DOHH2 (cell line): ENCODE data around the gene PLCG2.

Experiments
- H3F3A ChIP-seq: fragments of 200-600 bp; sonication (generic), shearing (Covaris generic); 2 replicates; pipeline ENCODE4 v1.6.0; 2016; ENCODE audit warnings: antibody characterized with exemption, mild to moderate bottlenecking; ENCODE audit not compliant: control insufficient read depth, insufficient read depth
- H3K27ac ChIP-seq: fragments of 200-600 bp; sonication (generic); 2 replicates; pipeline ENCODE4 v1.5.1; 2014; ENCODE audit warnings: low read depth, mild to moderate bottlenecking, low read length, moderate library complexity
- H3K27me3 ChIP-seq: fragments of 200-600 bp; sonication (generic); 2 replicates; pipeline ENCODE4 v1.6.1; 2014; ENCODE audit warnings: mild to moderate bottlenecking, low read length, mixed read lengths; ENCODE audit not compliant: control insufficient read depth
- H3K36me3 ChIP-seq: fragments of 200-600 bp; sonication (generic); 2 replicates; pipeline ENCODE4 v1.6.1; 2014; ENCODE audit warnings: mild to moderate bottlenecking, low read length, moderate library complexity, mixed read lengths; ENCODE audit not compliant: control insufficient read depth
- H3K4me1 ChIP-seq: fragments of 200-600 bp; sonication (generic); 2 replicates; pipeline ENCODE4 v1.6.1; 2014; ENCODE audit warnings: mild to moderate bottlenecking, low read length, mixed read lengths; ENCODE audit not compliant: control insufficient read depth
- H3K4me2 ChIP-seq: fragments of 200-600 bp; sonication (generic); 2 replicates; pipeline ENCODE4 v1.6.0; 2014; ENCODE audit warnings: mild to moderate bottlenecking, low read length, moderate library complexity
- H3K4me3 ChIP-seq: fragments of 200-600 bp; sonication (generic); 2 replicates; pipeline ENCODE4 v1.5.1; 2014; ENCODE audit warnings: mild to moderate bottlenecking, low read length, mixed read lengths
- H3K79me2 ChIP-seq: fragments of 200-600 bp; sonication (generic); 2 replicates; pipeline ENCODE4 v1.6.1; 2014; ENCODE audit warnings: mild to moderate bottlenecking, low read length, mixed read lengths; ENCODE audit not compliant: control insufficient read depth
- H3K9me2 ChIP-seq: fragments of 200-600 bp; sonication (generic); replicated peaks from 2 replicates; pipeline ENCODE4 v1.6.1; 2014; ENCODE audit warnings: mild to moderate bottlenecking, low read length, mixed read lengths; ENCODE audit not compliant: control insufficient read depth
- H3K9me3 ChIP-seq: fragments of 200-600 bp; sonication (generic); 2 replicates; pipeline ENCODE4 v1.6.1; 2014; ENCODE audit warnings: antibody characterized with exemption, low read length, mixed read lengths; ENCODE audit not compliant: control insufficient read depth, insufficient read depth
- H4K20me1 ChIP-seq: fragments of 200-600 bp; sonication (generic); 2 replicates; pipeline ENCODE4 v1.6.0; 2014; ENCODE audit warnings: low read depth, mild to moderate bottlenecking, antibody characterized with exemption, low read length, moderate library complexity; ENCODE audit not compliant: control insufficient read depth, insufficient read depth
- EZH2phosphoT487 ChIP-seq: fragments of 200-600 bp; sonication (generic); IDR thresholded peaks from 2 replicates; pipeline ENCODE4 v1.6.1; 2017; ENCODE audit warnings: borderline replicate concordance, mild to moderate bottlenecking, antibody characterized with exemption, low read length, moderate library complexity, mixed read lengths
- TF ChIP-seq, protein P1 (sequence below): fragments of 200-600 bp; sonication (generic); IDR thresholded peaks from one replicate; pipeline ENCODE4 v1.5.1; 2014; ENCODE audit warnings: antibody characterized with exemption, mild to moderate bottlenecking, low read depth, low read length; ENCODE audit not compliant: poor library complexity, severe bottlenecking

Gene PLCG2

DNA sequence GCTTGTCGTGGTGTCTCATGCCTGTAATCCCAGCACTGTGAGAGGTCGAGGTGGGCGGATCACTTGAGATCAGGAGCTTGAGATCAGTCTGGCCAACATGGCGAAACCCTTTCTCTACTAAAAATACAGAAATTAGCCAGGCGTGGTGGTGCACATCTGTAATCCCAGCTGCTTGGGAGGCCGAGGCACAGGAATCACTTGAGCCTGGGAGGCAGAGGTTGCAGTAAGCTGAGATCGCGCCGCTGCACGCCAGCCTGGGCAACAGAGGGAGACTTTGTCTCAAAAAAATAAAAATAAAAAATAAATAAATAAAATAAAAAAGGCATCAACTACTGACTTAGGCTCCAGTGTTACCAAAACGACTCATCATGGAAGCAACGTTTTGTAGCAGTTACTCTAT, 115.5 kb downstream of the PLCG2 start:
- Histone ChIP-seq H3K4me1 (no peaks in the 10 kb centered on the region), H3K4me2 (no peak overlapping the region), H3K9me2 (no peaks in the 10 kb centered on the region), H3K9me3 (no peaks in the 10 kb centered on the region), H3F3A (0 out of 2 replicates have a peak, but pooled peaks cover 4% of the 10 kb centered on the region), H4K20me1 (peaks cover 5% of the 10 kb centered on the region; the same call in 1 of the 2 replicates), H3K36me3 (peaks cover 96% of the 10 kb centered on the region), H3K27ac (no peak overlapping the region), H3K4me3 (no peak overlapping the region), H3K27me3 (no peaks in the 10 kb centered on the region), H3K79me2 (peaks cover 25% of the 10 kb centered on the region)
- no peak for TF ChIP-seq EZH2phosphoT487
- TF ChIP-seq, protein P1, sequence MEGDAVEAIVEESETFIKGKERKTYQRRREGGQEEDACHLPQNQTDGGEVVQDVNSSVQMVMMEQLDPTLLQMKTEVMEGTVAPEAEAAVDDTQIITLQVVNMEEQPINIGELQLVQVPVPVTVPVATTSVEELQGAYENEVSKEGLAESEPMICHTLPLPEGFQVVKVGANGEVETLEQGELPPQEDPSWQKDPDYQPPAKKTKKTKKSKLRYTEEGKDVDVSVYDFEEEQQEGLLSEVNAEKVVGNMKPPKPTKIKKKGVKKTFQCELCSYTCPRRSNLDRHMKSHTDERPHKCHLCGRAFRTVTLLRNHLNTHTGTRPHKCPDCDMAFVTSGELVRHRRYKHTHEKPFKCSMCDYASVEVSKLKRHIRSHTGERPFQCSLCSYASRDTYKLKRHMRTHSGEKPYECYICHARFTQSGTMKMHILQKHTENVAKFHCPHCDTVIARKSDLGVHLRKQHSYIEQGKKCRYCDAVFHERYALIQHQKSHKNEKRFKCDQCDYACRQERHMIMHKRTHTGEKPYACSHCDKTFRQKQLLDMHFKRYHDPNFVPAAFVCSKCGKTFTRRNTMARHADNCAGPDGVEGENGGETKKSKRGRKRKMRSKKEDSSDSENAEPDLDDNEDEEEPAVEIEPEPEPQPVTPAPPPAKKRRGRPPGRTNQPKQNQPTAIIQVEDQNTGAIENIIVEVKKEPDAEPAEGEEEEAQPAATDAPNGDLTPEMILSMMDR: no peak

DNA sequence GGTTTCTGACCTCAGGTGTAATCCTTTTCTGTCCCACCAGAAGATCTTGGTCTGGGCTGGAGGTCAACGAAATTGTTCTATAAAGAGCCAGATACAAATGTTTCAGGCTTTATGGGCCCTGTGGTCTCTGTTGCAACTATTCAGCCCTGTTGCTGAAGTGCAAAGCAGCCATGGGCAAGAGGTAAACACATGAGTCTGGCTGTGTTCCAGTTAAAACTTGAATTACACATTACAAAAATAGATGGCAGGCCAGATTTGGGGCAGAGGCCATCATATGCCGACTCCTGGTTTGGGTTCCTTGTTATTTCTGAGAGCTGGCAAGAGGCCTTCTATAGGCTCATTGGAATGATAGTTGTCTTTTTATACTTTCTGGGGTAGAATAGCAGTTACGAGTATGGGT, 117.8 kb downstream of the PLCG2 start:
- Histone ChIP-seq H4K20me1 (no peaks in the 10 kb centered on the region), H3K79me2 (peaks cover 12% of the 10 kb centered on the region), H3K9me2 (no peaks in the 10 kb centered on the region), H3F3A (0 out of 2 replicates have a peak, but pooled peaks cover 4% of the 10 kb centered on the region), H3K27me3 (no peaks in the 10 kb centered on the region), H3K4me1 (no peaks in the 10 kb centered on the region), H3K4me2 (no peak overlapping the region), H3K9me3 (no peaks in the 10 kb centered on the region), H3K36me3 (peaks cover 96% of the 10 kb centered on the region), H3K27ac (no peak overlapping the region), H3K4me3 (no peak overlapping the region)
- TF ChIP-seq, protein P1: no peak
- no peak for TF ChIP-seq EZH2phosphoT487

DNA sequence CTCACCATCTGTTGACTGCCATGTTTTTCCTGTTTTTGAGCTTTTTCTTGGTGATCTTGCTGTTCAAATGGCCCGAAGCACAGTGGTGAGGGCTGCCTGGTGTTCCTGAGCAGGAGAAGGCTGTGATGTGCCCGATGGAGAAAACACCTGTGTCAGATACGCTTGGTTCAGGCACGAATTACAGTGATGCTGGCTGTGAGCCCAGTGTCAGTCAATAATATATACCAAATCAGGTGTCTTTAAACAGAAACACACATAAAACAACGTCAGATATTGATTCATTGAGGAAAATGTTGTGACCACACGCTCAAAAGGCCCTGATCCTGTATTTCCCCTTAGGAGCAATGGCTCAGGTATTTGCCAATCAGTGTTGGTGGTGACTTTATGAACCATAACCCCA, 120.5 kb downstream of the PLCG2 start:
- Histone ChIP-seq H3K79me2 (peaks cover 10% of the 10 kb centered on the region), H3K27me3 (no peaks in the 10 kb centered on the region), H3K4me1 (no peaks in the 10 kb centered on the region), H4K20me1 (no peaks in the 10 kb centered on the region), H3K36me3 (peaks cover 95% of the 10 kb centered on the region), H3F3A (0 out of 2 replicates have a peak, but pooled peaks cover 4% of the 10 kb centered on the region), H3K4me3 (no peak overlapping the region), H3K4me2 (no peak overlapping the region), H3K27ac (no peak overlapping the region), H3K9me3 (no peaks in the 10 kb centered on the region), H3K9me2 (no peaks in the 10 kb centered on the region)
- TF ChIP-seq, protein P1: no peak

DNA sequence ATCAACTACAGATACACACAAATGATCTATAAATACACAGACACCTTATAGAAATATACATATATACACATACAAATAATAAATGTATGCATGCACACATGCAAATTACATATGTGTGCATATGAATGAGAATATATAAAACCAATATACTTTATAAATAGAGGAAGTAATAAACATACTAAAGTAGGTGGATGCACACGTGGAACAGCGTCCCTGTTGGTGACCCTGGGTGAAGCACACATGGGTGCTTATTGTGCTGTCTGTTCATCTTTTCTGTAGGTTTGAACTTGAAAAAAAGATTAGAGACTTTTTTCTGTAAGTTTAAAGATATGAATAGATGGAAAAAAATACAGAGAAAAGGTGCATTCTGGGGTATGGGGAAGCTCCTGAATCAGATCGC, 120.9 kb downstream of the PLCG2 start:
- Histone ChIP-seq H3K36me3 (peaks cover 95% of the 10 kb centered on the region), H3K9me2 (no peaks in the 10 kb centered on the region), H3K4me3 (no peak overlapping the region), H3K27ac (no peak overlapping the region), H3F3A (0 out of 2 replicates have a peak, but pooled peaks cover 4% of the 10 kb centered on the region), H4K20me1 (no peaks in the 10 kb centered on the region), H3K27me3 (no peaks in the 10 kb centered on the region), H3K79me2 (peaks cover 10% of the 10 kb centered on the region), H3K4me1 (no peaks in the 10 kb centered on the region), H3K4me2 (no peak overlapping the region), H3K9me3 (no peaks in the 10 kb centered on the region)
- TF ChIP-seq, protein P1: no peak
- no peak for TF ChIP-seq EZH2phosphoT487
